SK-N-SH treated with all-trans-retinoic acid at 6 μM for 48 hours (cell line): ENCODE data around the gene CARD10.

Source experiments
- ATAC-seq: fragments of 200-7000 bp; cut with Tn5 transposase; 3 replicates; pipeline ENCODE4 v1.9.1; 2020; ENCODE audit warnings: mild to moderate bottlenecking, moderate library complexity
- ARNTL ChIP-seq: fragments of 450-650 bp; formaldehyde crosslinking; IDR thresholded peaks from 2 replicates; pipeline ENCODE4 v1.5.0; 2020; ENCODE audit warnings: low read depth, mild to moderate bottlenecking, moderate library complexity, borderline replicate concordance
- BACH2 ChIP-seq: fragments of 250-450 bp; sonication (Bioruptor Pico); IDR thresholded peaks from 2 replicates; pipeline ENCODE4 v1.9.0; 2021; ENCODE audit warnings: mild to moderate bottlenecking, borderline replicate concordance
- CSDC2 ChIP-seq: fragments of 250-450 bp; sonication (Bioruptor Pico); IDR thresholded peaks from 2 replicates; pipeline ENCODE4 v1.5.0; 2020; ENCODE audit warnings: mild to moderate bottlenecking, moderate library complexity
- ESRRG ChIP-seq: fragments of 250-450 bp; sonication (Bioruptor Pico); IDR thresholded peaks from 2 replicates; pipeline ENCODE4 v1.6.1; 2021; ENCODE audit warnings: mild to moderate bottlenecking
- GLIS3 ChIP-seq: fragments of 250-450 bp; sonication (Bioruptor Pico); IDR thresholded peaks from 2 replicates; pipeline ENCODE4 v1.5.0; 2020; ENCODE audit warnings: mild to moderate bottlenecking, moderate library complexity
- ISL1 ChIP-seq: fragments of 250-450 bp; sonication (Bioruptor Pico); IDR thresholded peaks from 2 replicates; pipeline ENCODE4 v2.1.2; 2022; ENCODE audit warnings: mild to moderate bottlenecking, moderate library complexity
- PPARA ChIP-seq: fragments of 250-450 bp; sonication (Bioruptor Pico); IDR thresholded peaks from 2 replicates; pipeline ENCODE4 v1.5.0; 2020; ENCODE audit warnings: mild to moderate bottlenecking, borderline replicate concordance
- RARB ChIP-seq: fragments of 250-450 bp; sonication (Bioruptor Pico); IDR thresholded peaks from 2 replicates; pipeline ENCODE4 v1.8.0; 2021; ENCODE audit warnings: mild to moderate bottlenecking, moderate library complexity
- SNAI2 ChIP-seq: fragments of 250-450 bp; sonication (Bioruptor Pico); IDR thresholded peaks from 2 replicates; pipeline ENCODE4 v1.5.0; 2020; ENCODE audit warnings: mild to moderate bottlenecking, moderate library complexity
- TCF4 ChIP-seq: fragments of 250-450 bp; sonication (Bioruptor Pico); IDR thresholded peaks from 2 replicates; pipeline ENCODE4 v1.8.0; 2021; ENCODE audit warnings: mild to moderate bottlenecking, moderate library complexity, borderline replicate concordance
- TOX ChIP-seq: fragments of 250-450 bp; sonication (Bioruptor Pico); IDR thresholded peaks from 2 replicates; pipeline ENCODE4 v1.8.0; 2021; ENCODE audit warnings: mild to moderate bottlenecking, moderate library complexity, borderline replicate concordance
- ZC3H10 ChIP-seq: fragments of 250-450 bp; sonication (Bioruptor Pico); IDR thresholded peaks from 2 replicates; pipeline ENCODE4 v1.5.1; 2021; ENCODE audit warnings: mild to moderate bottlenecking, moderate library complexity
- ZFP3 ChIP-seq: fragments of 250-450 bp; sonication (Bioruptor Pico); IDR thresholded peaks from 2 replicates; pipeline ENCODE4 v1.5.0; 2020; ENCODE audit warnings: mild to moderate bottlenecking, moderate library complexity
- ZFP30 ChIP-seq: fragments of 450-650 bp; formaldehyde crosslinking; IDR thresholded peaks from 2 replicates; pipeline ENCODE4 v1.5.0; 2022; ENCODE audit warnings: mild to moderate bottlenecking, moderate library complexity
- ZNF70 ChIP-seq: fragments of 450-650 bp; formaldehyde crosslinking; IDR thresholded peaks from 2 replicates; pipeline ENCODE4 v1.5.0; 2020; ENCODE audit warnings: mild to moderate bottlenecking, moderate library complexity
- TF ChIP-seq, protein P1 (sequence below): fragments of 250-450 bp; sonication (Bioruptor Pico); IDR thresholded peaks from 2 replicates; pipeline ENCODE4 v1.5.1; 2020; ENCODE audit warnings: low read depth, mild to moderate bottlenecking, moderate library complexity
- TF ChIP-seq, protein P2 (sequence below): fragments of 250-450 bp; sonication (Bioruptor Pico); IDR thresholded peaks from 2 replicates; pipeline ENCODE4 v1.5.1; 2021; ENCODE audit warnings: mild to moderate bottlenecking, moderate library complexity
- TF ChIP-seq, protein P3 (sequence below): fragments of 250-450 bp; sonication (Bioruptor Pico); IDR thresholded peaks from 2 replicates; pipeline ENCODE4 v1.5.0; 2020; ENCODE audit warnings: mild to moderate bottlenecking, moderate library complexity
- TF ChIP-seq, protein P4 (sequence below): fragments of 250-450 bp; sonication (Bioruptor Pico); IDR thresholded peaks from 2 replicates; pipeline ENCODE4 v1.8.0; 2020; ENCODE audit warnings: mild to moderate bottlenecking, moderate library complexity, borderline replicate concordance
- TF ChIP-seq, protein P5 (sequence below): fragments of 250-450 bp; sonication (Bioruptor Pico); IDR thresholded peaks from 2 replicates; pipeline ENCODE4 v1.8.0; 2021; ENCODE audit warnings: low read depth, mild to moderate bottlenecking, moderate library complexity, borderline replicate concordance

The CARD10 gene

DNA sequence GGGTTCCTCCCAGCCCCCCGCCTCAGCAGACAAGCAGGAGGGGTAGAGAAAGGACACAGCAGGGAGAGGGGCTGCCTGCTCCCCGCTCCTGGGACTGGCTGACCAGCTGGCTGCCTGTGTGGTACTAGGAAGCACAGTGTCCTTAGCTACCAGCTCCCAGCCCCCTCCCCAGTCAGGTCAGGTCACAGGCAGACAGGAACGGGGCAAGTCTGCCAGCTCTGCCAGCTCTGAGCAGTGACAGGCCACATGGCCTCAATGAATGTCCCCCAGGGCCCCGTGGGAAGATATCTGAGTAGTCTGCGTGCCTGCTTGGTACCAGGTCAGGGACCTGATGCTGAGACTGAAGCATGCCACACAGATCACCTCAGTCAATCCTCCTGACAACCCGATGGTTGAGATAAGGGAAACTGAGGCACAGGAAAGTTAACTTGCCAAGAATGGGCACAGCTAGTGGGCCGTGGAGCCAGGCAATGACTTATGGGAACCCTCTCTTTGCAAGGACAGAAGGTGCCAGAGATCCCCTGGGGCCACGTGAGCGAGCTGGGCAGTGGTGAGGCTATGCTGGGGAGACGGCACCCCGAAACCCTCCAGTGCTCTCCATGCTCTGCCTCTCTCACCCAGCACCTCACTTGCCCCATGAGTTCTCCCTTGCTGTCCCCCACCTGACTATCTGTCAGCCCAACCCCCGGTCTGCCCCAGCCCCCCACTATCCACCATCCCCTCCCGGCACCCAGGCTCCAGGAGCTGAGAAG, 19.2 kb downstream of the CARD10 start:
- no peak for ATAC-seq
- TF ChIP-seq CSDC2, result no peak
- TF ChIP-seq ARNTL (CRISPR knock-in tag), result no peak
- TF ChIP-seq GLIS3 (CRISPR knock-in tag), result no peak
- no peak for TF ChIP-seq ISL1
- TF ChIP-seq ZFP30, result no peak
- no peak for TF ChIP-seq ZC3H10 (CRISPR knock-in tag)
- TF ChIP-seq TCF4, result no peak
- no peak for TF ChIP-seq RARB
- TF ChIP-seq, protein P1, sequence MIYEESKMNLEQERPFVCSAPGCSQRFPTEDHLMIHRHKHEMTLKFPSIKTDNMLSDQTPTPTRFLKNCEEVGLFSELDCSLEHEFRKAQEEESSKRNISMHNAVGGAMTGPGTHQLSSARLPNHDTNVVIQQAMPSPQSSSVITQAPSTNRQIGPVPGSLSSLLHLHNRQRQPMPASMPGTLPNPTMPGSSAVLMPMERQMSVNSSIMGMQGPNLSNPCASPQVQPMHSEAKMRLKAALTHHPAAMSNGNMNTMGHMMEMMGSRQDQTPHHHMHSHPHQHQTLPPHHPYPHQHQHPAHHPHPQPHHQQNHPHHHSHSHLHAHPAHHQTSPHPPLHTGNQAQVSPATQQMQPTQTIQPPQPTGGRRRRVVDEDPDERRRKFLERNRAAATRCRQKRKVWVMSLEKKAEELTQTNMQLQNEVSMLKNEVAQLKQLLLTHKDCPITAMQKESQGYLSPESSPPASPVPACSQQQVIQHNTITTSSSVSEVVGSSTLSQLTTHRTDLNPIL (CRISPR knock-in tag), result no peak
- no peak for TF ChIP-seq ZNF70 (CRISPR knock-in tag)
- TF ChIP-seq SNAI2 (CRISPR knock-in tag), result no peak
- TF ChIP-seq, protein P2, sequence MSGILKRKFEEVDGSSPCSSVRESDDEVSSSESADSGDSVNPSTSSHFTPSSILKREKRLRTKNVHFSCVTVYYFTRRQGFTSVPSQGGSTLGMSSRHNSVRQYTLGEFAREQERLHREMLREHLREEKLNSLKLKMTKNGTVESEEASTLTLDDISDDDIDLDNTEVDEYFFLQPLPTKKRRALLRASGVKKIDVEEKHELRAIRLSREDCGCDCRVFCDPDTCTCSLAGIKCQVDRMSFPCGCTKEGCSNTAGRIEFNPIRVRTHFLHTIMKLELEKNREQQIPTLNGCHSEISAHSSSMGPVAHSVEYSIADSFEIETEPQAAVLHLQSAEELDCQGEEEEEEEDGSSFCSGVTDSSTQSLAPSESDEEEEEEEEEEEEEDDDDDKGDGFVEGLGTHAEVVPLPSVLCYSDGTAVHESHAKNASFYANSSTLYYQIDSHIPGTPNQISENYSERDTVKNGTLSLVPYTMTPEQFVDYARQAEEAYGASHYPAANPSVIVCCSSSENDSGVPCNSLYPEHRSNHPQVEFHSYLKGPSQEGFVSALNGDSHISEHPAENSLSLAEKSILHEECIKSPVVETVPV, result no peak
- TF ChIP-seq, protein P3, sequence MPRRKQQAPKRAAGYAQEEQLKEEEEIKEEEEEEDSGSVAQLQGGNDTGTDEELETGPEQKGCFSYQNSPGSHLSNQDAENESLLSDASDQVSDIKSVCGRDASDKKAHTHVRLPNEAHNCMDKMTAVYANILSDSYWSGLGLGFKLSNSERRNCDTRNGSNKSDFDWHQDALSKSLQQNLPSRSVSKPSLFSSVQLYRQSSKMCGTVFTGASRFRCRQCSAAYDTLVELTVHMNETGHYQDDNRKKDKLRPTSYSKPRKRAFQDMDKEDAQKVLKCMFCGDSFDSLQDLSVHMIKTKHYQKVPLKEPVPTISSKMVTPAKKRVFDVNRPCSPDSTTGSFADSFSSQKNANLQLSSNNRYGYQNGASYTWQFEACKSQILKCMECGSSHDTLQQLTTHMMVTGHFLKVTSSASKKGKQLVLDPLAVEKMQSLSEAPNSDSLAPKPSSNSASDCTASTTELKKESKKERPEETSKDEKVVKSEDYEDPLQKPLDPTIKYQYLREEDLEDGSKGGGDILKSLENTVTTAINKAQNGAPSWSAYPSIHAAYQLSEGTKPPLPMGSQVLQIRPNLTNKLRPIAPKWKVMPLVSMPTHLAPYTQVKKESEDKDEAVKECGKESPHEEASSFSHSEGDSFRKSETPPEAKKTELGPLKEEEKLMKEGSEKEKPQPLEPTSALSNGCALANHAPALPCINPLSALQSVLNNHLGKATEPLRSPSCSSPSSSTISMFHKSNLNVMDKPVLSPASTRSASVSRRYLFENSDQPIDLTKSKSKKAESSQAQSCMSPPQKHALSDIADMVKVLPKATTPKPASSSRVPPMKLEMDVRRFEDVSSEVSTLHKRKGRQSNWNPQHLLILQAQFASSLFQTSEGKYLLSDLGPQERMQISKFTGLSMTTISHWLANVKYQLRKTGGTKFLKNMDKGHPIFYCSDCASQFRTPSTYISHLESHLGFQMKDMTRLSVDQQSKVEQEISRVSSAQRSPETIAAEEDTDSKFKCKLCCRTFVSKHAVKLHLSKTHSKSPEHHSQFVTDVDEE, result no peak
- no peak for TF ChIP-seq ZFP3
- no peak for TF ChIP-seq ESRRG (CRISPR knock-in tag)

DNA sequence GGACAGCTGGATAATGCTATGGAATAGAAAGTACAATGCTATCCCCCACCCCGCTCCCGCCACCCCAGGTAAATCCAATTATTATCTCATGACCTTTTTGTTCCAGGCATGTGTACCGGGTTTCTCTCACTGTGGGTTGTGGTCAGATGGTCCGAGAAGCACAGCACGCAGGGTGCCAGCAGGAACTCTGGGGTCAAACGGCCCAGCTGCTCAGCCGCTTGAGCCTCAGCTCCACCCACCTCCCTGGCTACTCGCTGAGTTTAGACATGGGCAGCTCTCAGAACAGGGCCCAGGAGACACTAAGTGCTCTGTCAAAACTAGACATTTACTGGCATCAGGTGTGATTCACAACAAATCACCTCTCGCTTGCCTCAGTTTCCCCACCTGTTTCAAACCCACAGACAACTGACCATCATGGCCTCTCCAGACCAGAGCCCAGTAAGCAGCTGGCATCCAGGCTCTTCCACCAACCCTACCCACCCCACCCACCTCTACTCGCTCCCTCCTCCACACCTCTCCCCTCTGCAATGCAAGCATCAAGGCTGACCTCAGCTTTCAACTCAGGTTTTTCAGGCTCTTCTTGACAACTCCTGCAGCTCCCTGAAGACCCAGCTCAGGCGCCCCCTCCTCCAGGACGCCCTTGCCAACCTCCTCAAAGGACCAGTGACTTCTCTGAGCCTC, 20.0 kb downstream of the CARD10 start:
- ATAC-seq, result no peak

More for the DNA sequence above, 20.0 kb downstream of the CARD10 start:
- TF ChIP-seq ARNTL (CRISPR knock-in tag), result no peak
- no peak for TF ChIP-seq GLIS3 (CRISPR knock-in tag)
- no peak for TF ChIP-seq ZC3H10 (CRISPR knock-in tag)
- no peak for TF ChIP-seq RARB
- no peak for TF ChIP-seq ESRRG (CRISPR knock-in tag)
- no peak for TF ChIP-seq PPARA (CRISPR knock-in tag)
- TF ChIP-seq, protein P1 (CRISPR knock-in tag), result no peak
- TF ChIP-seq, protein P3, result no peak
- no peak for TF ChIP-seq ZFP30
- TF ChIP-seq, protein P2, result no peak
- no peak for TF ChIP-seq SNAI2 (CRISPR knock-in tag)
- TF ChIP-seq ZNF70 (CRISPR knock-in tag), result no peak
- TF ChIP-seq TOX, result no peak
- TF ChIP-seq BACH2 (CRISPR knock-in tag), result no peak
- TF ChIP-seq, protein P4, sequence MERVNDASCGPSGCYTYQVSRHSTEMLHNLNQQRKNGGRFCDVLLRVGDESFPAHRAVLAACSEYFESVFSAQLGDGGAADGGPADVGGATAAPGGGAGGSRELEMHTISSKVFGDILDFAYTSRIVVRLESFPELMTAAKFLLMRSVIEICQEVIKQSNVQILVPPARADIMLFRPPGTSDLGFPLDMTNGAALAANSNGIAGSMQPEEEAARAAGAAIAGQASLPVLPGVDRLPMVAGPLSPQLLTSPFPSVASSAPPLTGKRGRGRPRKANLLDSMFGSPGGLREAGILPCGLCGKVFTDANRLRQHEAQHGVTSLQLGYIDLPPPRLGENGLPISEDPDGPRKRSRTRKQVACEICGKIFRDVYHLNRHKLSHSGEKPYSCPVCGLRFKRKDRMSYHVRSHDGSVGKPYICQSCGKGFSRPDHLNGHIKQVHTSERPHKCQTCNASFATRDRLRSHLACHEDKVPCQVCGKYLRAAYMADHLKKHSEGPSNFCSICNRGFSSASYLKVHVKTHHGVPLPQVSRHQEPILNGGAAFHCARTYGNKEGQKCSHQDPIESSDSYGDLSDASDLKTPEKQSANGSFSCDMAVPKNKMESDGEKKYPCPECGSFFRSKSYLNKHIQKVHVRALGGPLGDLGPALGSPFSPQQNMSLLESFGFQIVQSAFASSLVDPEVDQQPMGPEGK (CRISPR knock-in tag), result no peak
- TF ChIP-seq, protein P5, sequence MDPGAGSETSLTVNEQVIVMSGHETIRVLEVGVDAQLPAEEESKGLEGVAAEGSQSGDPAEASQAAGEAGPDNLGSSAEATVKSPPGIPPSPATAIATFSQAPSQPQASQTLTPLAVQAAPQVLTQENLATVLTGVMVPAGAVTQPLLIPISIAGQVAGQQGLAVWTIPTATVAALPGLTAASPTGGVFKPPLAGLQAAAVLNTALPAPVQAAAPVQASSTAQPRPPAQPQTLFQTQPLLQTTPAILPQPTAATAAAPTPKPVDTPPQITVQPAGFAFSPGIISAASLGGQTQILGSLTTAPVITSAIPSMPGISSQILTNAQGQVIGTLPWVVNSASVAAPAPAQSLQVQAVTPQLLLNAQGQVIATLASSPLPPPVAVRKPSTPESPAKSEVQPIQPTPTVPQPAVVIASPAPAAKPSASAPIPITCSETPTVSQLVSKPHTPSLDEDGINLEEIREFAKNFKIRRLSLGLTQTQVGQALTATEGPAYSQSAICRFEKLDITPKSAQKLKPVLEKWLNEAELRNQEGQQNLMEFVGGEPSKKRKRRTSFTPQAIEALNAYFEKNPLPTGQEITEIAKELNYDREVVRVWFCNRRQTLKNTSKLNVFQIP, result no peak
- TF ChIP-seq ISL1, result no peak
- no peak for TF ChIP-seq ZFP3
